ENCODE results near the gene CDC42EP4.

Gene CDC42EP4

DNA sequence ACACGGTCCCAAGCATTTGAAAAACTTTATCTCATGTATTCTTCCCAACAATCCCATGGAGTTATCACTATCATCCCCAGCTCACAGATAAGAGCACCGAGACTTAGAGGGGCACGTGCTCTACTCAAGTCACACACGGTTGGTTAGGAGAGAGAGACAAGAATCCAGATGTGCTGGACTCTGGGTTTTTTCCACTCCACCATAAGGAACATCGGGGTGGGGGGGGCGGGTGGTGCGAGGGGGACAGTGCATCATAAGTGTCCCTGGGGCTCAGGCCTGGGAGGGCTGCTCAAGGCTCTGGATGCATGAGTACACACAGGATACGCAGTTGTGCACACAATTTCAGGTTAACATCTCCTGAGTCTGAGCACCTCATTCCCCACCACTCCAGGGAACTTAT is 7.4 kb downstream of the CDC42EP4 start:
- Histone ChIP-seq H3K4me1 (ENCODE audit: control insufficient read depth, insufficient read depth, low read length) (peaks cover 13% of the 10 kb centered on the region), H3K27me3 (ENCODE audit: control insufficient read depth, insufficient read depth, low read length) (no peaks in the 10 kb centered on the region), H3K9me3 (ENCODE audit: control insufficient read depth, insufficient read depth, low read length) (no peaks in the 10 kb centered on the region), H3K4me3 (ENCODE audit: low read depth, low read length) (no peak overlapping the region), H3K36me3 (ENCODE audit: control insufficient read depth, insufficient read depth, low read length) (no peaks in the 10 kb centered on the region), H3K9ac (ENCODE audit: low read depth, low read length) (no peak overlapping the region)

DNA sequence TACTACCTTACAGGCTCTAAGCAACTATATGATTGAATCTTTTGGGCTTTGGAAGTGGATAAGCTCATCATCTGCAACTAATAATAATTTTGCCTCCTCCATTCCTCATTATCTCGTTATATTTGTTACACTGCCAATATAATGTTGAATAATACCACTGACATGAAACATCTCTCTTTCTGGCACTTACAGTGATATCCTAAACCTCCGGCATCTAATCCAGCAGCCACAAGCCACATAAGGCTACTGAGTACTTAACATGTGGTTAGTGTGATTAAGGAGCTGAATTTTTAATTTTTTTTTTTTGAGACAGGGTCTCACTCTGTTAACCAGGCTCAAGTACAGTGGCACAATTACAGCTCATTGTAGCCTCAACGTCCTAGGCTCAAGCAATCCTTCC is 9.6 kb downstream of the CDC42EP4 start:
- H3K4me3 ChIP-seq (ENCODE audit: low read depth, low read length): no peak overlapping the region

DNA sequence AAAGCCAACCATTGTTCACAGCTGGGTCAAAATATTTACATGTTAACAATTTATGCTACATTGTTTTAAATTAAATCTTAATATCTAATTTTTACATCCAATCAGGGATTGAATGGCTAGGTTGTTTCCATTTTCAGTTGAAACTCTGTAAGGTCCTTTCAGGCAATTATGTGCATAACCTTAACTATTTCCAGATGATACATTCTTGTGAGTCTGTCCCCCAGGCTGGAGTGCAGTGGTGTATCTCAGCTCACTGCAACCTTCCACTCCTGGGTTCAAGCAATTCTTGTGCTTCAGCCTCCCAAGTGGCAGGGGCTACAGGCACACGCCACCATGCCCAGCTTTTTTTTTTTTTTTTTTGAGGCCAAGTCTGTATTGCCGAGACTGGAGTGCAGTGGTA is 10.4 kb downstream of the CDC42EP4 start:
- peaks cover 10% of the 10 kb centered on the region for H3K4me1 ChIP-seq (ENCODE audit: control insufficient read depth, insufficient read depth, low read length)
- H3K4me3 ChIP-seq (ENCODE audit: low read depth, low read length): no peak overlapping the region
- no peaks in the 10 kb centered on the region for H3K27me3 ChIP-seq (ENCODE audit: control insufficient read depth, insufficient read depth, low read length)
- no peaks in the 10 kb centered on the region for H3K9me3 ChIP-seq (ENCODE audit: control insufficient read depth, insufficient read depth, low read length)
- H3K9ac ChIP-seq (ENCODE audit: low read depth, low read length): no peak overlapping the region
- H3K36me3 ChIP-seq (ENCODE audit: control insufficient read depth, insufficient read depth, low read length): no peaks in the 10 kb centered on the region

More for the DNA sequence above, 9.6 kb downstream of the CDC42EP4 start:
- Histone ChIP-seq H3K36me3 (ENCODE audit: control insufficient read depth, insufficient read depth, low read length) (no peaks in the 10 kb centered on the region), H3K27me3 (ENCODE audit: control insufficient read depth, insufficient read depth, low read length) (no peaks in the 10 kb centered on the region), H3K9ac (ENCODE audit: low read depth, low read length) (no peak overlapping the region), H3K9me3 (ENCODE audit: control insufficient read depth, insufficient read depth, low read length) (no peaks in the 10 kb centered on the region), H3K4me1 (ENCODE audit: control insufficient read depth, insufficient read depth, low read length) (peaks cover 10% of the 10 kb centered on the region)

DNA sequence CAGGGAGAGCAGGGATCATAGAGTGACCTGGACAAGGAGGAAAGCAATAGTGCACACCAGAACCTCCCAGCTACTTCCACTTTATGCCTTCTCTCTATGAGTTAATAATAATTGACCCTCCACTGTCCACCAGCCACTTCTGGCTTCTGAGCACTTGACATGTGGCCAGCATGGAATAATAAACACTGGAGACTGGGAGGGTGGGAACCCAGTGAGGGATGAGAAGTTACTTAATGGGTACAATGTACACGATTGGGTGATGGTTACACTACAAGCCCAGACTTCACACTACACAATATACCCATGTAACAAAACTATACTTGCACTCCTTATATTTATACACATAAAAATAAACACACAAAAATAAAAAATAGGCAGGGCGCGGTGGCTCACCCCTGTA is 11.4 kb downstream of the CDC42EP4 start:
- Histone ChIP-seq H3K4me3 (ENCODE audit: low read depth, low read length) (no peak overlapping the region), H3K9ac (ENCODE audit: low read depth, low read length) (no peak overlapping the region), H3K4me1 (ENCODE audit: control insufficient read depth, insufficient read depth, low read length) (peaks cover 8% of the 10 kb centered on the region), H3K36me3 (ENCODE audit: control insufficient read depth, insufficient read depth, low read length) (no peaks in the 10 kb centered on the region), H3K27me3 (ENCODE audit: control insufficient read depth, insufficient read depth, low read length) (no peaks in the 10 kb centered on the region), H3K9me3 (ENCODE audit: control insufficient read depth, insufficient read depth, low read length) (no peaks in the 10 kb centered on the region)

DNA sequence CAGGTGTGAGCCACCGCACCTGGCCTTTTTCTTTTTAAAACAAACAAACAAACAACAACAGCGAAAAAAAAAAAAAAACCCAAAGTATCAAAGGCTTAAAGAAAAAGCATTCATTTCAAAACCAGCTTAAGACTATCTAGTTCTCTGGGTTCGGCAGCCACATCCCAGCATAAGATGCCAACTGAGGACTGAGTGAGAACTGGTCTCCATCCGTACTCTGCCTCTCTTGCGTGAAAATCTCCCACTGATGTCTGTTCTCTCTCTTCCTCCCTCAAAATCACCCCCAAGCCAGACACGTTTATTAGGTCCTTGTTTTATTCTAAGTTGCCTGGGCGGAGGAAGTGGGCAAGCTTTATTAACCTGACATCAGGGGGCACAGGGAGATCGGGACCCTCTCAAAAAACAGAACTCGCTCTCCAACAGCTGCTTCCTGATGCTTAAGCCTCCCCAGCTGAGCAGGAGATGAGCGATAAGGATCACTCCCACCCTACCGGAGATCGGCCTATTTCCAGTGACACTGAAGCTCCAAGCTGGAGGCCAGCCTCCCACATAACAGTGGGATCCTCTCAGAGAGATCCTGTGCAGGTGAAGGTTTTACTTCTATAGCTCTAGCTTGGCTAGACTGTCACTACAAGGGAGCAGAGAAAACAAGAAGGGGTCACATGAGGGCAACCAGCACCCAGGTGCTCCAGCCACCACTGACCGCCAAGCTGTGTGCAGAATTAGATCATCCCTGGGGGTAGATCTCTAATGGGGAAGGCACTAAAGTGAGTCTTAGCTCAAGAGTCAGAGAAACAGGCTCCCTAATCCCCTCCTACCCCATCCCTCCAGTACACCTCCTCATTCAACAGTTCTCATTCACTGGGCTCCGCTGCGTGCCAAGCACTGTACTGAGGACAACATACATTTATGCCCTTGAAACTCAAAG is 13.6 kb downstream of the CDC42EP4 start:
- no peak overlapping the region for H3K4me3 ChIP-seq (ENCODE audit: low read depth, low read length)
- H3K36me3 ChIP-seq (ENCODE audit: control insufficient read depth, insufficient read depth, low read length): no peaks in the 10 kb centered on the region
- H3K9ac ChIP-seq (ENCODE audit: low read depth, low read length): no peak overlapping the region
- H3K27me3 ChIP-seq (ENCODE audit: control insufficient read depth, insufficient read depth, low read length): no peaks in the 10 kb centered on the region
- H3K4me1 ChIP-seq (ENCODE audit: control insufficient read depth, insufficient read depth, low read length): no peaks in the 10 kb centered on the region
- H3K9me3 ChIP-seq (ENCODE audit: control insufficient read depth, insufficient read depth, low read length): no peaks in the 10 kb centered on the region

DNA sequence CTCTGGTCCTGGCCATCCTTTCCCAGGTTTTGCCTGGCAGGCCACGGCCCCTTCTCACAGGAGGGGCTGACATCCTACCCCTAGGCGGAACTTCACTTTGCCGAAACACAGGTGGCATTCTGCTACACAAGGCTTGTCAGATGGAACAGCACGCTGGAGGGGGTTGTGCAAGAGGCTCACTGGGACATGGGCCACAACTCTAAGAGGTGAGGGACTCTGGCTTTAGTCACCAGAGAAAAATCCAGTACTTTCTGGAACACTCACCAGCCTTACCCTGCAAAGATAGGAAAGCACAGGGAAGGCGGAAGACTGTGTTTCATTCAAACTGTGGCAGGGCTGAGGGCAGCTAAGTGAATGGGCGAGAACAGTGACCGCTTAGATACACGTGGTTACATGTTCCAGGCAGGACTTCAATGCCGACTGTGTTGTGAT is 18.3 kb downstream of the CDC42EP4 start:
- no peaks in the 10 kb centered on the region for H3K4me1 ChIP-seq (ENCODE audit: control insufficient read depth, insufficient read depth, low read length)
- no peak overlapping the region for H3K4me3 ChIP-seq (ENCODE audit: low read depth, low read length)
- H3K36me3 ChIP-seq (ENCODE audit: control insufficient read depth, insufficient read depth, low read length): no peaks in the 10 kb centered on the region
- no peaks in the 10 kb centered on the region for H3K27me3 ChIP-seq (ENCODE audit: control insufficient read depth, insufficient read depth, low read length)
- no peaks in the 10 kb centered on the region for H3K9me3 ChIP-seq (ENCODE audit: control insufficient read depth, insufficient read depth, low read length)
- no peak overlapping the region for H3K9ac ChIP-seq (ENCODE audit: low read depth, low read length)

DNA sequence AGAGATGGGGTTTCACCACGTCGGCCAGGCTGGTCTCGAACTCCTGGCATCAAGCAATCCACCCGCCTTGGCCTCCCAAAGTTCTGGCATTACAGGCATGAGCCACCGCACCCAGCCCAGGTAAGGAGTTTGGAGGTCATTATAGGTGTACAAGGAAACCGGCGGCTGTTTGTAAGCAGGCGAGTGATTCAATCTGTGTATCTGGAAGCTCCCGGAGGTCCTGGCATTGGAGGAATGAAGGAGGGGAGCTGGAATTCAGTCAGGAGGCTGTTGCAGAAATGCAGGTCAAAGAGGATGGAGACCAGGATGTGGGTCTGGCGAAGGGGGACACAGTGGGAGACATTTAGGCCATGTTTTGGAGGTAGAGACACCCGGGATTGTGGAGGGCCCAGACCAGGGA is 18.8 kb downstream of the CDC42EP4 start:
- Histone ChIP-seq H3K9me3 (ENCODE audit: control insufficient read depth, insufficient read depth, low read length) (no peaks in the 10 kb centered on the region), H3K27me3 (ENCODE audit: control insufficient read depth, insufficient read depth, low read length) (no peaks in the 10 kb centered on the region), H3K4me1 (ENCODE audit: control insufficient read depth, insufficient read depth, low read length) (no peaks in the 10 kb centered on the region), H3K36me3 (ENCODE audit: control insufficient read depth, insufficient read depth, low read length) (no peaks in the 10 kb centered on the region), H3K9ac (ENCODE audit: low read depth, low read length) (no peak overlapping the region), H3K4me3 (ENCODE audit: low read depth, low read length) (no peak overlapping the region)

DNA sequence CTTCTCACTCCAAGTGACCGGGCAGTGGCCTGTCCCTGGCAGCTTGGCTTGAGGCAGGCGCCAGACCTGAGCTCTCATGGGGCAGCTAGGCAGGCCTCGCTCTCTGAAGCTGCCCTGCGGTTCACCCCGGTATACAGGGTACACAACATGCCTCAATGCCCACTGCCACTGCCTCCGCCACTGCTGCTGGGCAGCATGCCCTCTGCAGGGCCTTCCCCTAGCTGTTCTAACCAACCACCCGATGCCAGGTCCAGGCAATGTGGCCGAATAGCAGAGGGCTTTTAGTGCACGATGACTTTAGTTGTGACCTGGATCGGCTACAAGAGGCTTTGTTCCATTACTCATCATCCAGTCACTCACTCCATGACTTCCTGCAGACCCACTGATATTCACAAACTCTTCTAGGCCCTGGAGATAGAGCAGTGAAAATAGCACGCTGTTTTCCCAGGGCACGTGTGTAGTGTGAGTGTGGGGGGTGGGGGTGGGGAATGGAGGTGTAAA is 19.7 kb downstream of the CDC42EP4 start:
- Histone ChIP-seq H3K27me3 (ENCODE audit: control insufficient read depth, insufficient read depth, low read length) (no peaks in the 10 kb centered on the region), H3K4me1 (ENCODE audit: control insufficient read depth, insufficient read depth, low read length) (no peaks in the 10 kb centered on the region), H3K4me3 (ENCODE audit: low read depth, low read length) (no peak overlapping the region), H3K36me3 (ENCODE audit: control insufficient read depth, insufficient read depth, low read length) (no peaks in the 10 kb centered on the region), H3K9me3 (ENCODE audit: control insufficient read depth, insufficient read depth, low read length) (no peaks in the 10 kb centered on the region), H3K9ac (ENCODE audit: low read depth, low read length) (no peak overlapping the region)

DNA sequence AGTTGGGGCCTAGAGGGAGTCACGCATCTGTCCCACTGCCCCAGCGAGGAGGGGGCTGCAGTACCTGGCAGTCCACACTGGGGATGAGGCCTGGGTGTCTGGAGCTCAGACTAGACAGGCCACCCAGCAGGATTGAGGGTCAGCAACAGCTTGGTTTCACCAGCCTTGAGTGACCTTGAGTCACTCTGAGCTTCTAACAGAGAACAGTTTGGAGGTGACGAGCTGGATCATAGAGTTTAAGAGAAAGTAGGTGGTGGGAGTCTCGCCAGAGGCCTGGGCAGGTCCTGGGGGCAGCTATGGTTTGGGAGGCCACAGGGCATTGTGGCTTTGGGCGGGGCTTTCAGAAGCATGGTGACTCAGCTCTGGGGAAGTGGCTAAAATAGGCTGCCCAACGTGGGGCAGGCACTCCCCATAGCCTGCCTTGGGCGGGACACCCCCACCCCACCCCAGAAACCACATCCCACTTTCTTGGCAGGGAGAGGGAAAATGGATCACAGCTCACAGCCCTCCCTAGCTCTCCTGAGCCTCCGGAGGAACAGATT is 20.5 kb downstream of the CDC42EP4 start:
- Histone ChIP-seq H3K9ac (ENCODE audit: low read depth, low read length) (no peak overlapping the region), H3K4me1 (ENCODE audit: control insufficient read depth, insufficient read depth, low read length) (peaks cover 4% of the 10 kb centered on the region), H3K36me3 (ENCODE audit: control insufficient read depth, insufficient read depth, low read length) (no peaks in the 10 kb centered on the region), H3K9me3 (ENCODE audit: control insufficient read depth, insufficient read depth, low read length) (no peaks in the 10 kb centered on the region), H3K4me3 (ENCODE audit: low read depth, low read length) (no peak overlapping the region), H3K27me3 (ENCODE audit: control insufficient read depth, insufficient read depth, low read length) (no peaks in the 10 kb centered on the region)

DNA sequence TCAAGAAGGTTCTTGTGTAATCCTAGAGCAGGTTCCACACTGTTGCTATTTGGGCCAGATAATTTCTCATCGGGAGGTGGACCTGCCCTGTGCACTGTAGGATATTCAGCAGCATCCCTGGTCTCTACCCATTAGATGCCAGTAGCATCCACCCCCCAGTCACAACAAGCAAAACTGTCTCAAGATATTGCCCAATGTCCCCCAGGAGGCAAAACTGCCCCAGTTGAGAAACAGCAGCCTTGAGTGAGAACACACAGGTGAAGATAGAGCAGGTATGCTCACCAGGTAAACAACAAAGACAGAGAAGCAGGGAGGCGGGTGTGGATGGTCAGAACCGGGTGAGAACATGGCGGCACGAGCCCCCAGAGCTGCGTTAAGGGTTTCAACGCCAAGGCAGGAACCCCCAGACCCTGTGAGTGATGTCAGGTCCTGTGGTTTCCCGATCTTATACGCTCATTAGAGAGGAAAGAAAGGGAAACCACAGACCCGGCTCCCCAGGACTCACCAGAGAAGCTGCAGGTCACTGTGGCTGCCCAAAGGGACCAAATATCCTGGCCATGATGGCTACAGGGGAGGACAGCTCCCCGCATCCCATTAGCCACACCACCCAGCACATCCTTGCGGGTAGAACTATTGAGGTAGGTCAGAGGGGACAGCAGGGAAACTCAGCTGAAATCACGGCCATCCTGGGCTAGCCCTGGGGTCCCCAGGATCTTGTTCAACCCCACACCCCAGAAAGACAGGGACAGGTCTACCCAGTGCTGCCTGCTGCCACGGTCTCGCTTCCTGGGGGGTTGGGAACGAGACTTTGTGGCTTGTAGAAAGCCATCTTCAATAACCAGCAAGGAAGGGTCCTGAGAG is 21.2 kb downstream of the CDC42EP4 start:
- Histone ChIP-seq H3K9ac (ENCODE audit: low read depth, low read length) (no peak overlapping the region), H3K9me3 (ENCODE audit: control insufficient read depth, insufficient read depth, low read length) (no peaks in the 10 kb centered on the region), H3K36me3 (ENCODE audit: control insufficient read depth, insufficient read depth, low read length) (peaks cover 7% of the 10 kb centered on the region), H3K4me3 (ENCODE audit: low read depth, low read length) (no peak overlapping the region), H3K27me3 (ENCODE audit: control insufficient read depth, insufficient read depth, low read length) (no peaks in the 10 kb centered on the region), H3K4me1 (ENCODE audit: control insufficient read depth, insufficient read depth, low read length) (peaks cover 4% of the 10 kb centered on the region)

DNA sequence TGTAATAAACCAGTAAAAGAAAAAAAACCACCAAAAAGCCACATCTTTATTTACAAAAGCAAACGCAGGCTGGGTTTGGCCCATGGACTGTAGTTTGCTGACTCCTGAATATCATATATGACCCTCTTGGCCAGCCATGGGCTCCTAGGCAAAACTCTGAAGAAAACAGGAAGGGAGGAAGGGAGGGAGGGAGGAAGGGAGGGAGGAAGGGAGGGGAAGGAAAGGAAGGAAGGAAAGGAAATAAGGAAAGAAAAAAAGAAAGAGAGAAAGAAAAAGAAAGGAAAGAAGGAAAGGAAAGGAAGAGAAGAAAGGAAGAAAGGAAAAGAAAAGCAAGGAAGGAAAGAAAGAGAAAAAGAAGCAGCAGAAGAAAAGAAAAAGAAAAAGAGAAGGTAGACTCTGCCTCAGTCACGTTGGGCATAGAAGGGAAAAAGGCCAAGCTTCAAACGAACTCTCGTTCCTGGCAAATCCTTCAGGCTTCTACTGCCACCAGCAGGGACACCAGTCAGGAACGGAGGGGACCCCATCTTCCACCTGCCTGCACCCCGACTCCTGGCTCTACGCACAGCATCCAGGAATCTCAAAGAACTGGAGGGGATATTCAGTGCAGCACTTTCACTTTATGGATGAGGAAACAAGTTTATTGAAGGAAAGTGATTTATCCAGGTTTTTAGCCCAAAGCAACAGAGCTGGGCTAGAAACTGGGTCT is 22.1 kb downstream of the CDC42EP4 start:
- H3K4me3 ChIP-seq (ENCODE audit: low read depth, low read length): no peak overlapping the region
- H3K36me3 ChIP-seq (ENCODE audit: control insufficient read depth, insufficient read depth, low read length): peaks cover 14% of the 10 kb centered on the region
- H3K27me3 ChIP-seq (ENCODE audit: control insufficient read depth, insufficient read depth, low read length): no peaks in the 10 kb centered on the region
- peaks cover 4% of the 10 kb centered on the region for H3K4me1 ChIP-seq (ENCODE audit: control insufficient read depth, insufficient read depth, low read length)
- no peak overlapping the region for H3K9ac ChIP-seq (ENCODE audit: low read depth, low read length)
- no peaks in the 10 kb centered on the region for H3K9me3 ChIP-seq (ENCODE audit: control insufficient read depth, insufficient read depth, low read length)
